ENCODE data around the gene LRRC4C. TPM values are rescaled to one million over a fixed set of nuclear protein-coding genes. Genes with fewer than 3 reads are reported as not detected.

Gene LRRC4C
- total RNA-seq, 1 experiment from 2014 or later = 0.13 TPM

DNA sequence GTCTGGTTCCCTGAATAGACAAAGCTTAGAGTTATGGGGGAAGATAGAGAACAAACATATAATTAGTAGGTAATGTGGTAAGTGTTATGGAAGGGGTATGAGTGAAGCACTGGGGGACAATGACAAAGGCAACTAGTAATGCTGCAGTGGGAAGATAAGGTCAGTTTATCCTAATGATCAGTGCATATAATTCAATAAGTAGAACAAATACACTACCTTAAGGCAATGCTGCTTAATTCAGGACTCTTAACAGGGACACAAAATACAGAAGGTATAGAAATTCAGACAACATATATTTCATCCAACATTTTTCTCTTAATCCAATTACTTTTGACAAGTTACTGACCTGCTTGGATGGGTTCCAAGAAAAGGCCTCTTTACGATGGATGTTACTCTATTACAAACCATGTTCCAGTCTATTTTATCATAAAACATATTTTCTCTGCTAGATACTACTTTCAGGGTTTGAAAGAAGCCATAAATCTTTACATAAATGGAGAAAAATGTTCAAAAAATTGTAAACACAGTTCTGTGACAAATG is 1186.2 kb downstream of the LRRC4C start:
- H2BK120ac ChIP-seq (ENCODE audit: low read depth, low read length, poor library complexity, severe bottlenecking) = no peak overlapping the region
- no peak overlapping the region for H3K9ac ChIP-seq (ENCODE audit: extremely low read depth, insufficient read length, low read length)
- no peak overlapping the region for H2AFZ ChIP-seq (ENCODE audit: low read length)
- TF ChIP-seq, protein P1, sequence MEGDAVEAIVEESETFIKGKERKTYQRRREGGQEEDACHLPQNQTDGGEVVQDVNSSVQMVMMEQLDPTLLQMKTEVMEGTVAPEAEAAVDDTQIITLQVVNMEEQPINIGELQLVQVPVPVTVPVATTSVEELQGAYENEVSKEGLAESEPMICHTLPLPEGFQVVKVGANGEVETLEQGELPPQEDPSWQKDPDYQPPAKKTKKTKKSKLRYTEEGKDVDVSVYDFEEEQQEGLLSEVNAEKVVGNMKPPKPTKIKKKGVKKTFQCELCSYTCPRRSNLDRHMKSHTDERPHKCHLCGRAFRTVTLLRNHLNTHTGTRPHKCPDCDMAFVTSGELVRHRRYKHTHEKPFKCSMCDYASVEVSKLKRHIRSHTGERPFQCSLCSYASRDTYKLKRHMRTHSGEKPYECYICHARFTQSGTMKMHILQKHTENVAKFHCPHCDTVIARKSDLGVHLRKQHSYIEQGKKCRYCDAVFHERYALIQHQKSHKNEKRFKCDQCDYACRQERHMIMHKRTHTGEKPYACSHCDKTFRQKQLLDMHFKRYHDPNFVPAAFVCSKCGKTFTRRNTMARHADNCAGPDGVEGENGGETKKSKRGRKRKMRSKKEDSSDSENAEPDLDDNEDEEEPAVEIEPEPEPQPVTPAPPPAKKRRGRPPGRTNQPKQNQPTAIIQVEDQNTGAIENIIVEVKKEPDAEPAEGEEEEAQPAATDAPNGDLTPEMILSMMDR (conservative IDR thresholded peaks at IDR 0.05) = no peak
- H3K4me2 ChIP-seq (ENCODE audit: insufficient read depth, insufficient read length, low read length) = no peak overlapping the region
- no peak overlapping the region for H3K56ac ChIP-seq (ENCODE audit: insufficient read length, low read depth, low read length)
- Mint-ChIP-seq H3K4me1 (peaks cover 4 to 5% of the 10 kb centered on the region in 2 experiments; a peak in 3 of 4 replicates), H3K27ac (no peak overlapping the region), H3K9me3 (no peaks in the 10 kb centered on the region), H3K36me3 (ENCODE audit: insufficient read depth in 1 of 3, low read depth in 3 of 3) (no peaks in the 10 kb centered on the region), H3K4me3 (no peak overlapping the region), H3K27me3 (ENCODE audit: low read depth) (peaks cover 3% of the 10 kb centered on the region)
- H2BK20ac ChIP-seq (ENCODE audit: low read depth, low read length, poor library complexity, severe bottlenecking) = no peak overlapping the region
- H3K27me3 ChIP-seq (ENCODE audit: insufficient read depth, low read length) = no peaks in the 10 kb centered on the region
- H2AK5ac ChIP-seq (ENCODE audit: insufficient read length, low read length) = no peak overlapping the region
- no peak overlapping the region for H2BK15ac ChIP-seq (ENCODE audit: low read depth, low read length)
- H4K8ac ChIP-seq (replicated peaks; ENCODE audit: insufficient read length, low read depth, low read length) = no peak overlapping the region
- H3K23ac ChIP-seq (ENCODE audit: insufficient read length, low read depth, low read length) = no peak overlapping the region
- H3K23me2 ChIP-seq (ENCODE audit: insufficient read length, low read depth, low read length, poor library complexity, severe bottlenecking) = no peaks in the 10 kb centered on the region
- no peak overlapping the region for H2BK12ac ChIP-seq (ENCODE audit: insufficient read length, low read depth, low read length)
- no peak overlapping the region for H3K14ac ChIP-seq (ENCODE audit: insufficient read depth, low read length)
- H3K9me3 ChIP-seq (ENCODE audit: control insufficient read depth, low read depth, low read length) = no peaks in the 10 kb centered on the region
- no peak overlapping the region for H3K27ac ChIP-seq (ENCODE audit: insufficient read length, low read depth, low read length)
- H4K91ac ChIP-seq (ENCODE audit: insufficient read length, low read depth, low read length) = no peak overlapping the region
- no peaks in the 10 kb centered on the region for H3K79me1 ChIP-seq (ENCODE audit: insufficient read depth, low read depth, low read length, poor library complexity, severe bottlenecking)
- H2BK5ac ChIP-seq (ENCODE audit: insufficient read length, low read length) = no peak overlapping the region
- no peaks in the 10 kb centered on the region for H3K79me2 ChIP-seq (ENCODE audit: insufficient read depth, low read length)
- H3K4ac ChIP-seq (ENCODE audit: low read depth, low read length) = no peak overlapping the region
- WGBS (ENCODE audit: extremely low coverage, insufficient read length, low lambda C conversion rate) = no CpG with 5 or more reads among the region's 1 CpG
- H3K4me1 ChIP-seq (ENCODE audit: insufficient read depth, low read length) = no peaks in the 10 kb centered on the region
- H3T11ph ChIP-seq (ENCODE audit: low read length) = no peak overlapping the region
- no peaks in the 10 kb centered on the region for H4K20me1 ChIP-seq (ENCODE audit: control insufficient read depth, insufficient read depth, insufficient read length)
- no peak overlapping the region for H3K18ac ChIP-seq (ENCODE audit: insufficient read length, low read depth, low read length)
- no peak overlapping the region for H4K5ac ChIP-seq (ENCODE audit: insufficient read length, low read depth, low read length)
- no peak for DNase-seq

Data from H9 (cell line).